ENCODE data around the gene FBXW4. TPM values are rescaled to one million over a fixed set of nuclear protein-coding genes. Genes with fewer than 3 reads are reported as not detected.

Gene FBXW4
- total and polyA plus RNA-seq, 10 of the 15 experiments (the other 5 are each of a cell fraction or from before 2014, with no cell fraction given) = 5.7 to 42.0 (median 27.5) TPM

DNA sequence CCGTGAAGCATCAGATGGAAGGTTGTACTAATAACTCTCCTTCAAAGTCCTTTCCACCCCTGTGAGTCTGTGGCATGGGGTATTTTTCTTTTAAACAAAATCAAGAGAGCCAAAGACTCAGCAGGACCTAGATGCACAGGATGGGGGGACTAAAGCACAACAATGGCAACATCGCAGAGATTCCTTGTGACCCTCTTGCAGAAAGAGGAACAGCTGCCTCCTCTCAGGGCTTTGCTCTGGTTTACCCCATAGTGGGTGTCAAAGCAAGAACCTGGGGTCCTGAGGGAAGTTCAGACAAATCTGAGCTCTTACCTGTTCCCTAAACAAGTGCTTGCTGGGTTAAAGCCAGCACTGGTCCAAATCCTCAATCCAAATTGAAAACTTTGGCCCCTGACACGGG is 41.7 kb upstream of the FBXW4 start (continued):
- TF ChIP-seq ZBTB4 (CRISPR knock-in tag; IDR thresholded peaks at IDR 0.05) (no peak), CREB1 (IDR thresholded peaks at IDR 0.05; ENCODE audit: low read depth) (no peak), SPI1 (IDR thresholded peaks at IDR 0.05; ENCODE audit: borderline replicate concordance, insufficient read depth, low read depth, low read length) (peak; percentile 15; the same call in 1 of the 2 replicates)

- POLR2A ChIA-PET = no interaction called here
- in situ Hi-C loops (cut with MboI) = no loop called here
These were observed 37.1 kb upstream of the FBXW4 start for GRCh38 chr10:101732096-101732495.

More at GRCh38 chr10:101732096-101732495, 37.1 kb upstream of the FBXW4 start:
- Histone ChIP-seq H3K79me2 (ENCODE audit: control insufficient read depth, insufficient read depth, low read length) (no peaks in the 10 kb centered on the region), H2AFZ (ENCODE audit: control insufficient read depth, low read depth, low read length) (no peak overlapping the region), H3K4me3 (no peak overlapping the region), H3K36me3 (ENCODE audit: control insufficient read depth in 2 of 2, insufficient read depth in 2 of 2, low read length in 1 of 2) (no peaks in the 10 kb centered on the region), H3K4me2 (ENCODE audit: control insufficient read depth, insufficient read depth) (no peak overlapping the region), H3K27me3 (replicated peaks in 1 of 2; ENCODE audit: control insufficient read depth in 2 of 2, insufficient read depth in 2 of 2, low read length in 1 of 2) (no peaks in the 10 kb centered on the region; a peak in 1 of 4 replicates), H3K9ac (ENCODE audit: control insufficient read depth, insufficient read depth, low read length) (no peak overlapping the region), H3K9me3 (replicated peaks; ENCODE audit: control insufficient read depth, insufficient read depth, low read length) (no peaks in the 10 kb centered on the region), H4K20me1 (ENCODE audit: control insufficient read depth, insufficient read depth) (no peaks in the 10 kb centered on the region), H3K4me1 (ENCODE audit: control insufficient read depth, insufficient read depth, low read length) (no peaks in the 10 kb centered on the region), H3K27ac (ENCODE audit: control insufficient read depth, insufficient read depth) (no peak overlapping the region)
- SMC1A ChIA-PET (ENCODE audit: uncharacterized antibody, unreplicated experiment) = interaction anchor here (0.8 kb wide), 1 partner anchor 48 kb away, joined by 3 read pairs; no protein-coding TSS in a partner anchor
- DNase-seq (ENCODE audit: low read depth, low spot score) (no peak), FAIRE-seq (peak; percentile 7), ATAC-seq (no peak)
- intact Hi-C loops (cut with micrococcal nuclease; ENCODE audit: unreplicated experiment) = no loop called here
- no TSS peak for BruUV-seq (replicated peaks)
- RAD21 ChIA-PET (ENCODE audit: unreplicated experiment) = no interaction called here
- TF ChIP-seq SRF (IDR thresholded peaks at IDR 0.05; ENCODE audit: low read depth in 2 of 2, low read length in 2 of 2) = no peak
- TF ChIP-seq, protein P1, sequence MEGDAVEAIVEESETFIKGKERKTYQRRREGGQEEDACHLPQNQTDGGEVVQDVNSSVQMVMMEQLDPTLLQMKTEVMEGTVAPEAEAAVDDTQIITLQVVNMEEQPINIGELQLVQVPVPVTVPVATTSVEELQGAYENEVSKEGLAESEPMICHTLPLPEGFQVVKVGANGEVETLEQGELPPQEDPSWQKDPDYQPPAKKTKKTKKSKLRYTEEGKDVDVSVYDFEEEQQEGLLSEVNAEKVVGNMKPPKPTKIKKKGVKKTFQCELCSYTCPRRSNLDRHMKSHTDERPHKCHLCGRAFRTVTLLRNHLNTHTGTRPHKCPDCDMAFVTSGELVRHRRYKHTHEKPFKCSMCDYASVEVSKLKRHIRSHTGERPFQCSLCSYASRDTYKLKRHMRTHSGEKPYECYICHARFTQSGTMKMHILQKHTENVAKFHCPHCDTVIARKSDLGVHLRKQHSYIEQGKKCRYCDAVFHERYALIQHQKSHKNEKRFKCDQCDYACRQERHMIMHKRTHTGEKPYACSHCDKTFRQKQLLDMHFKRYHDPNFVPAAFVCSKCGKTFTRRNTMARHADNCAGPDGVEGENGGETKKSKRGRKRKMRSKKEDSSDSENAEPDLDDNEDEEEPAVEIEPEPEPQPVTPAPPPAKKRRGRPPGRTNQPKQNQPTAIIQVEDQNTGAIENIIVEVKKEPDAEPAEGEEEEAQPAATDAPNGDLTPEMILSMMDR (IDR thresholded peaks at IDR 0.05 in 2 of 3, conservative IDR thresholded peaks at IDR 0.05 in 1 of 3; ENCODE audit: control insufficient read depth in 2 of 3, extremely low read depth in 1 of 3, insufficient read depth in 1 of 3, low read depth in 3 of 3, low read length in 3 of 3) = no peak
- CTCF ChIA-PET = interaction anchor here (0.6 kb wide), 4 partner anchors 12 to 237 kb away, joined by 3 to 4 read pairs (median 3); no protein-coding TSS in a partner anchor
- WGBS (ENCODE audit: insufficient coverage, insufficient replicate concordance, low lambda C conversion rate, missing lambda C conversion rate) = 36% methylated on average over 1 of the region's 1 CpG

Data from GM12878 (cell line).